HL-60 (cell line): Measurements from ENCODE around the gene STPG4.

ENCODE experiments used
- DNase-seq, 2 experiments: peaks; one replicate each; pipeline ENCODE4 v3.0.0-alpha.2; 2010 to 2020; ENCODE audit warnings: low read depth in 1 of 2, low spot score in 1 of 2
- H3K27ac ChIP-seq: fragments of 250-450 bp; sonication (Bioruptor Pico); replicated peaks from 2 replicates; pipeline ENCODE4 v1.5.1; 2020; ENCODE audit warnings: mild to moderate bottlenecking, moderate library complexity
- H3K27me3 ChIP-seq: fragments of 250-450 bp; sonication (Bioruptor Pico); 2 replicates; pipeline ENCODE4 v1.5.1; 2021; ENCODE audit warnings: mild to moderate bottlenecking, moderate library complexity; ENCODE audit not compliant: insufficient read depth, poor library complexity, severe bottlenecking
- H3K4me3 ChIP-seq: replicated peaks from 2 replicates; pipeline ENCODE4 v1.5.1; 2011; ENCODE audit warnings: mild to moderate bottlenecking, control low read depth, low read length; ENCODE audit not compliant: insufficient read depth
- CTCF ChIP-seq: IDR thresholded peaks from one replicate; pipeline ENCODE4 v1.5.1; 2011; ENCODE audit warnings: low read length, control low read depth, inconsistent platforms; ENCODE audit not compliant: insufficient read depth
- GABPA ChIP-seq: IDR thresholded peaks from 2 replicates; pipeline ENCODE4 v1.6.1; 2012; ENCODE audit warnings: low read depth
- POLR2AphosphoS5 ChIP-seq: IDR thresholded peaks from 2 replicates; pipeline ENCODE4 v1.6.1; 2012; ENCODE audit warnings: low read depth
- REST ChIP-seq: IDR thresholded peaks from 2 replicates; pipeline ENCODE4 v1.6.1; 2012; ENCODE audit warnings: low read depth; ENCODE audit not compliant: insufficient replicate concordance
- SPI1 ChIP-seq: IDR thresholded peaks from 2 replicates; pipeline ENCODE4 v1.6.1; 2012; ENCODE audit warnings: low read depth, mild to moderate bottlenecking, borderline replicate concordance

The STPG4 gene

GRCh38 chr2:47064106-47064505, 91.0 kb downstream of the STPG4 start:
- H3K4me3 ChIP-seq: no peak overlapping the region
- no peaks in the 10 kb centered on the region for H3K27me3 ChIP-seq
- H3K27ac ChIP-seq: no peak overlapping the region
- no peak for TF ChIP-seq CTCF
- no peak for TF ChIP-seq POLR2AphosphoS5
- TF ChIP-seq REST: no peak
- no peak for TF ChIP-seq GABPA
- no peak for TF ChIP-seq SPI1
- DNase-seq: no peak

- TF ChIP-seq CTCF: no peak
- no peak for TF ChIP-seq SPI1
- TF ChIP-seq POLR2AphosphoS5: no peak
- TF ChIP-seq GABPA: no peak
- TF ChIP-seq REST: no peak
- Histone ChIP-seq H3K27me3 (no peaks in the 10 kb centered on the region), H3K4me3 (no peak overlapping the region), H3K27ac (no peak overlapping the region)
- DNase-seq: no peak
These were observed 91.6 kb downstream of the STPG4 start for GRCh38 chr2:47063538-47063930.

GRCh38 chr2:47062681-47063537, 92.2 kb downstream of the STPG4 start:
- no peak for TF ChIP-seq GABPA
- TF ChIP-seq CTCF: no peak
- no peak for TF ChIP-seq REST
- no peak for TF ChIP-seq POLR2AphosphoS5
- no peak for TF ChIP-seq SPI1
- no peak overlapping the region for H3K4me3 ChIP-seq
- no peak for DNase-seq
- no peaks in the 10 kb centered on the region for H3K27me3 ChIP-seq
- H3K27ac ChIP-seq: no peak overlapping the region
